T-cell (primary cell): ENCODE results near the gene AGAP1. TPM values are rescaled to one million over a fixed set of nuclear protein-coding genes. Genes with fewer than 3 reads are reported as not detected.

Experiments used
- ATAC-seq, 4 experiments: fragments of 200-7000 bp in 3 of 4; fragments of 150-1000 bp in 1 of 4; cut with Tn5 transposase; replicated peaks in 1 of 4; 1 replicate in 3 of 4; 2 replicates in 1 of 4; pipeline ENCODE4 v1.10.0; 2021; ENCODE audit warnings: moderate library complexity in 3 of 4, mild to moderate bottlenecking in 2 of 4, moderate number of reproducible peaks in 1 of 4
- CTCF ChIA-PET, 2 donors: fragments of 300-600 bp; sonication (Branson Sonifier 250); formaldehyde crosslinking; loops; one replicate each; lab custom pipeline; 2022; ENCODE audit warnings: antibody characterized with exemption in 2 of 2; lab: Charles Lee
- POLR2A ChIA-PET, 2 donors: fragments of 300-600 bp; sonication (Branson Sonifier 250); formaldehyde crosslinking; loops; one replicate each; lab custom pipeline; 2022; ENCODE audit warnings: antibody characterized with exemption in 2 of 2; lab: Charles Lee
- DNase-seq, 35 experiments: peaks; one replicate each; pipeline versions ENCODE4 v3.0.0 to v3.0.0-alpha.2; 2013 to 2023
- H3K27ac ChIP-seq: one replicate; pipeline ENCODE4 v1.5.1; 2013; ENCODE audit warnings: low read length
- H3K27me3 ChIP-seq, 2 experiments: replicated peaks in 1 of 2; 1 replicate in 1 of 2; 2 replicates in 1 of 2; pipeline versions ENCODE4 v1.6.1 to v1.7.0; 2013; ENCODE audit warnings: low read length in 1 of 2, mixed read lengths in 1 of 2; ENCODE audit not compliant: control insufficient read depth in 2 of 2, insufficient read depth in 2 of 2; ENCODE audit errors: extremely low read depth in 1 of 2
- H3K36me3 ChIP-seq, 2 donors: 1 replicate in 1 of 2; 2 replicates in 1 of 2; pipeline versions ENCODE4 v1.6.1 to v1.7.0; 2013; ENCODE audit warnings: low read length in 1 of 2; ENCODE audit not compliant: control insufficient read depth in 2 of 2, insufficient read depth in 1 of 2; ENCODE audit errors: extremely low read depth in 1 of 2
- H3K4me1 ChIP-seq, 2 experiments: 1 replicate in 1 of 2; 2 replicates in 1 of 2; pipeline versions ENCODE4 v1.6.1 to v1.7.0; 2013; ENCODE audit warnings: low read length in 2 of 2, mixed read lengths in 1 of 2; ENCODE audit not compliant: insufficient read depth in 2 of 2, control insufficient read depth in 1 of 2; ENCODE audit errors: extremely low read depth in 1 of 2
- H3K4me3 ChIP-seq, 2 donors: 1 replicate in 1 of 2; 2 replicates in 1 of 2; pipeline versions ENCODE4 v1.5.1 to v1.7.0; 2013; ENCODE audit warnings: mild to moderate bottlenecking in 2 of 2, low read length in 1 of 2, moderate library complexity in 1 of 2; ENCODE audit not compliant: control insufficient read depth in 1 of 2; ENCODE audit errors: extremely low read depth in 1 of 2
- H3K9me3 ChIP-seq: 2 replicates; pipeline ENCODE4 v1.7.0; 2013
- H3K27ac Mint-ChIP-seq, 2 donors: one replicate each; pipeline ENCODE4 v1.8.0; 2020 to 2021; ENCODE audit warnings: mild to moderate bottlenecking in 2 of 2, mixed read lengths in 2 of 2
- H3K27me3 Mint-ChIP-seq, 2 donors: one replicate each; pipeline ENCODE4 v1.8.0; 2021 to 2022; ENCODE audit warnings: mixed read lengths in 2 of 2
- H3K36me3 Mint-ChIP-seq: one replicate; pipeline ENCODE4 v1.8.0; 2021; ENCODE audit warnings: mixed read lengths
- H3K4me1 Mint-ChIP-seq, 3 donors: one replicate each; pipeline ENCODE4 v1.8.0; 2020 to 2022; ENCODE audit warnings: mixed read lengths in 3 of 3, mild to moderate bottlenecking in 1 of 3
- H3K4me3 Mint-ChIP-seq, 3 donors: one replicate each; pipeline ENCODE4 v1.8.0; 2020 to 2022; ENCODE audit warnings: mild to moderate bottlenecking in 3 of 3, mixed read lengths in 3 of 3, moderate library complexity in 3 of 3
- H3K9me3 Mint-ChIP-seq, 3 donors: one replicate each; pipeline ENCODE4 v1.8.0; 2020 to 2022; ENCODE audit warnings: mixed read lengths in 3 of 3
- WGBS: methylation state at CpG from one replicate; pipeline ENCODE4 v1.1.5; 2013; ENCODE audit warnings: missing lambda C conversion rate; ENCODE audit not compliant: insufficient coverage; 5-methylcytosine and 5-hydroxymethylcytosine counted together
- total RNA-seq, 35 experiments: library from RNA in 6 of 35; stranded (reverse) in 6 of 35; fragments of 120-200 nt in 1 of 35; gene quantifications; one replicate each; pipeline versions ENCODE4 v1.2.1 to v1.2.4 and lab custom pipeline; 2013 to 2026

The AGAP1 gene
- total RNA-seq, 5 donors from 2014 or later (not counting 1 experiment from before 2014, with no cell fraction given), result 3.9 to 15.6 (median 5.2) TPM

GRCh38 chr2:235493402-235493774, 455 bp upstream of the AGAP1 start:
- WGBS, result 7% methylated on average over 27 of the region's 33 CpGs
- H3K36me3 Mint-ChIP-seq, result no peaks in the 10 kb centered on the region
- peaks cover 54 to 62% of the 10 kb centered on the region in 2 donors for H3K27me3 Mint-ChIP-seq
- no peak for ATAC-seq
- ChIA-PET POLR2A (no interaction called here), CTCF (no interaction called here)
- H3K27ac Mint-ChIP-seq, result no peak overlapping the region
- H3K27ac ChIP-seq, result no peak overlapping the region
- peaks cover 0 to 17% of the 10 kb centered on the region in 2 experiments for H3K4me1 ChIP-seq
- no peaks in the 10 kb centered on the region for H3K9me3 ChIP-seq
- peaks cover 19 to 52% of the 10 kb centered on the region in 2 experiments for H3K27me3 ChIP-seq
- peaks cover 16 to 22% (median 17%) of the 10 kb centered on the region in 3 donors for H3K4me1 Mint-ChIP-seq
- no peak for DNase-seq
- peak overlapping the region; percentile 75 to 86 (median 80) for H3K4me3 Mint-ChIP-seq
- no peaks in the 10 kb centered on the region for H3K36me3 ChIP-seq
- H3K9me3 Mint-ChIP-seq, result no peaks in the 10 kb centered on the region
- peak overlapping the region in 1 of 2 donors; percentile 38 for H3K4me3 ChIP-seq

- peak in 1 of 4 experiments; percentile 7 for ATAC-seq
- POLR2A ChIA-PET, result no interaction called here
- H3K4me1 Mint-ChIP-seq, result peaks cover 16 to 22% (median 17%) of the 10 kb centered on the region in 3 donors
- H3K9me3 Mint-ChIP-seq, result no peaks in the 10 kb centered on the region
- Histone ChIP-seq H3K4me1 (peaks cover 0 to 17% of the 10 kb centered on the region in 2 experiments), H3K4me3 (peak overlapping the region in 1 of 2 donors; percentile 46), H3K27me3 (peaks cover 19 to 63% of the 10 kb centered on the region in 2 experiments), H3K27ac (no peak overlapping the region), H3K36me3 (no peaks in the 10 kb centered on the region), H3K9me3 (no peaks in the 10 kb centered on the region)
- peak overlapping the region; percentile 29 to 67 (median 62) for H3K4me3 Mint-ChIP-seq
- peaks cover 55 to 76% of the 10 kb centered on the region in 2 donors for H3K27me3 Mint-ChIP-seq
- 3% methylated on average over 70 of the region's 72 CpGs for WGBS
- no peaks in the 10 kb centered on the region for H3K36me3 Mint-ChIP-seq
- CTCF ChIA-PET, result no interaction called here
- peak in 2 of 35 experiments; percentile 7 to 8 for DNase-seq
- H3K27ac Mint-ChIP-seq, result no peak overlapping the region
Measured at GRCh38 chr2:235494716-235495372, 1.0 kb downstream of the AGAP1 start.

- Histone ChIP-seq H3K36me3 (no peaks in the 10 kb centered on the region), H3K4me1 (peaks cover 0 to 17% of the 10 kb centered on the region in 2 experiments), H3K27ac (no peak overlapping the region), H3K9me3 (no peaks in the 10 kb centered on the region), H3K4me3 (no peak overlapping the region), H3K27me3 (peaks cover 19 to 66% of the 10 kb centered on the region in 2 experiments)
- no peaks in the 10 kb centered on the region for H3K9me3 Mint-ChIP-seq
- no peaks in the 10 kb centered on the region for H3K36me3 Mint-ChIP-seq
- peaks cover 55 to 76% of the 10 kb centered on the region in 2 donors for H3K27me3 Mint-ChIP-seq
- ATAC-seq, result no peak
- ChIA-PET POLR2A (no interaction called here), CTCF (no interaction called here)
- WGBS, result 39% methylated on average over 16 of the region's 18 CpGs
- H3K27ac Mint-ChIP-seq, result peak overlapping the region in 1 of 2 donors; percentile 11
- DNase-seq, result no peak
- peaks cover 16 to 22% (median 17%) of the 10 kb centered on the region in 3 donors for H3K4me1 Mint-ChIP-seq
- H3K4me3 Mint-ChIP-seq, result peak overlapping the region; percentile 29 to 67 (median 62)
Measured at GRCh38 chr2:235495373-235496238, 1.8 kb downstream of the AGAP1 start.

GRCh38 chr2:235496239-235496621, 2.4 kb downstream of the AGAP1 start:
- Histone ChIP-seq H3K36me3 (no peaks in the 10 kb centered on the region), H3K27me3 (peaks cover 19 to 69% of the 10 kb centered on the region in 2 experiments), H3K27ac (no peak overlapping the region), H3K9me3 (no peaks in the 10 kb centered on the region), H3K4me1 (peaks cover 0 to 20% of the 10 kb centered on the region in 2 experiments), H3K4me3 (no peak overlapping the region)
- ChIA-PET POLR2A (no interaction called here), CTCF (no interaction called here)
- Mint-ChIP-seq H3K27ac (no peak overlapping the region), H3K4me1 (peaks cover 16 to 24% (median 20%) of the 10 kb centered on the region in 3 donors), H3K4me3 (peak overlapping the region in 1 of 3 donors; percentile 67), H3K27me3 (peaks cover 56 to 74% of the 10 kb centered on the region in 2 donors), H3K9me3 (no peaks in the 10 kb centered on the region), H3K36me3 (no peaks in the 10 kb centered on the region)
- no peak for DNase-seq
- WGBS, result 83% methylated on average over 8 of the region's 8 CpGs
- ATAC-seq, result no peak

GRCh38 chr2:235497096-235497495, 3.3 kb downstream of the AGAP1 start:
- Mint-ChIP-seq H3K27ac (no peak overlapping the region), H3K4me3 (no peak overlapping the region), H3K36me3 (no peaks in the 10 kb centered on the region), H3K27me3 (peaks cover 56 to 74% of the 10 kb centered on the region in 2 donors), H3K9me3 (no peaks in the 10 kb centered on the region), H3K4me1 (peaks cover 20 to 29% (median 26%) of the 10 kb centered on the region in 3 donors)
- no peak for ATAC-seq
- 76% methylated on average over 2 of the region's 3 CpGs for WGBS
- Histone ChIP-seq H3K27me3 (peaks cover 19 to 66% of the 10 kb centered on the region in 2 experiments), H3K27ac (no peak overlapping the region), H3K4me3 (no peak overlapping the region), H3K9me3 (no peaks in the 10 kb centered on the region), H3K36me3 (no peaks in the 10 kb centered on the region), H3K4me1 (peaks cover 0 to 20% of the 10 kb centered on the region in 2 experiments)
- POLR2A ChIA-PET, result no interaction called here
- no peak for DNase-seq
- CTCF ChIA-PET, result interaction anchor here in 1 of 2 donors (0.6 kb wide), 1 partner anchor 699 kb away, joined by 7 read pairs; no protein-coding TSS in a partner anchor

GRCh38 chr2:235498541-235498940, 4.7 kb downstream of the AGAP1 start:
- Histone ChIP-seq H3K36me3 (no peaks in the 10 kb centered on the region), H3K4me1 (peaks cover 0 to 14% of the 10 kb centered on the region in 2 experiments), H3K9me3 (no peaks in the 10 kb centered on the region), H3K4me3 (no peak overlapping the region), H3K27me3 (peaks cover 14 to 61% of the 10 kb centered on the region in 2 experiments), H3K27ac (no peak overlapping the region)
- DNase-seq, result no peak
- Mint-ChIP-seq H3K27me3 (peaks cover 42 to 73% of the 10 kb centered on the region in 2 donors), H3K4me3 (no peak overlapping the region), H3K9me3 (no peaks in the 10 kb centered on the region), H3K36me3 (no peaks in the 10 kb centered on the region), H3K27ac (no peak overlapping the region), H3K4me1 (peaks cover 7 to 26% (median 14%) of the 10 kb centered on the region in 3 donors)
- WGBS, result 75% methylated on average over 8 of the region's 9 CpGs
- ChIA-PET POLR2A (no interaction called here), CTCF (interaction anchor here (0.7 kb wide), 2 partner anchors 11 to 43 kb away, joined by 3 to 5 read pairs; no protein-coding TSS in a partner anchor)
- no peak for ATAC-seq
